Measurements from ENCODE around the gene USF3. TPM values are rescaled to one million over a fixed set of nuclear protein-coding genes. Genes with fewer than 3 reads are reported as not detected.

Gene USF3
- total RNA-seq: 3.1 and 7.1 TPM in 2 replicates

GRCh38 chr3:113695786-113696645 is at the start of gene USF3:
Gene USF3, minus strand, starts transcription at chr3:113696642. Its CDS starts 21,764 bp downstream, at chr3:113674878.

DNA sequence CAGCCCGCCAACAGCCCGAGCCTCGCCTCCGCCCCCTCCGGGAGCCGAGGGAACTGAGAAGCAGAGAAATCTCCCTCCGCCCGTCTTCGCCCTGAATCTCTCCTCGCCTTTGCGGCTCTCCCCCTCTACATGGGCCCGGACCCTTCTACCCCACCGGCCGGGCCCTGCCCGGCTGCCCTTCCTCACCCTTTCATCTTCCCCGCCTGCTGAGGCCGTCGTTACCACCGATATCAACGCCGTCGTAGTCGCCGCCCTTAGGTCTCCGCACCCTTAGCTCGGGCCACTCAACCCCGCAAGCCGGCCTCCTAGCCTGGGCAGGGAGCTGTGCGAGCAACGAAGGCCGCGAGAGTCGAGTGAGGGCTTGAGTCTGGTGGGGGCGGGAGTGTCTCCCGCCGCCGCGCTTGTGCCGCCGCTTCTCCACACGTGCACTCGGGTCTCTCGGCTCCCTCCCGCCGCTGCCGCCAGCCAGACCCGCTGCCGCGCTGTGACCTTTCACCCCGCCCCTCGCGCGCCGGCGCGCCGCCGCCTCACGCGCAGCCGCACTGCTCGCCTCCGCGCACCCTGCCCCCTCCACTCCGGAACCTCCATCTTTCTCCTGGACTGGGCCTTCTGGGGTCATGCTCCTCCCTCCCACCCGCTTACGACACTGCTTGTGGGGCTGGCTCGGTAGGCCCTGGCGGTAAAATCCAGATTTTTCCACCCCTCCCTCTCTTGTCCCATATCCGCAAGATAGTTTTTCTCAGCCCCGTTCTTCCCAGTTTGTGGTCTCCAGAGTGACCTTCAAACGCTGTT is 49.5 kb upstream of the USF3 start, which contains the start of gene NAA50:
Gene NAA50 (minus strand): TSS at position 494 of the 792 bp plus-strand sequence. CDS start 300 bp downstream, at position 194.

Other genes with a start within 250 kb of the USF3 start
- 4.2 and 11.9 TPM in 2 replicates for gene SPICE1, start 181.5 kb downstream of the USF3 start, total RNA-seq
- gene SIDT1, start 164.1 kb downstream of the USF3 start, total RNA-seq: not detected in 2 replicates
- gene NAA50, start 49.6 kb upstream of the USF3 start, total RNA-seq: 166 and 189 TPM in 2 replicates
- 108 and 195 TPM in 2 replicates for gene ATP6V1A, start 50.4 kb upstream of the USF3 start, total RNA-seq
- gene GRAMD1C, start 142.1 kb upstream of the USF3 start, total RNA-seq: 35.0 and 43.2 TPM in 2 replicates

Data from bladder microvascular endothelial cell (primary cell).